ENCODE measurements around the gene GRAP.

The GRAP gene

DNA sequence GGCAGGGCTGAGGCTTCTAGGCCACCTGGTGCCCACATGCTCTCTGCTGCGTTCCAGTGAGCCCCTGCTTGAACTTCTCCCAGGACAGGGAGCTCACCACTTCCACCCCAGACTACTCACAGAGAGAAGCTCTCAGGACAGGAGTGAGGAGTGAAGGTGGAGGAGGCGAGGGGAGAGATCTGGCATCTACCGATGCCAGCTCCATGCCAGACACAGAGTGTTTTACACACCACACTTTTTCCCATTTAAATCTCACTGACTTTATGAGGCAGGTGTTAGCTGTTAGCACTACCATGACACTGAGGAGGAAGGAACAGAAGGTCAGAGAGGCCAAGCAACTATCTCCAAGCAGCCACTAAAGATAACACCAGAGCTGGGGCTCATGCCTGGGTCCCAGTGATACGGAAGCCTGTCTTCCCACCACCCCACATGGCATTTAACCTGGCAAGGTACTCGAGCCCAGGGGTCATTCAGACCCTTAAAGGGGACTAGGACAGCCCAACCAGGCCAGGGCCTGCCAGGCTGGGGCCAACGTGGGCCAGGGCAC is 49.0 kb downstream of the GRAP start (continued):
- TF ChIP-seq, protein P1, sequence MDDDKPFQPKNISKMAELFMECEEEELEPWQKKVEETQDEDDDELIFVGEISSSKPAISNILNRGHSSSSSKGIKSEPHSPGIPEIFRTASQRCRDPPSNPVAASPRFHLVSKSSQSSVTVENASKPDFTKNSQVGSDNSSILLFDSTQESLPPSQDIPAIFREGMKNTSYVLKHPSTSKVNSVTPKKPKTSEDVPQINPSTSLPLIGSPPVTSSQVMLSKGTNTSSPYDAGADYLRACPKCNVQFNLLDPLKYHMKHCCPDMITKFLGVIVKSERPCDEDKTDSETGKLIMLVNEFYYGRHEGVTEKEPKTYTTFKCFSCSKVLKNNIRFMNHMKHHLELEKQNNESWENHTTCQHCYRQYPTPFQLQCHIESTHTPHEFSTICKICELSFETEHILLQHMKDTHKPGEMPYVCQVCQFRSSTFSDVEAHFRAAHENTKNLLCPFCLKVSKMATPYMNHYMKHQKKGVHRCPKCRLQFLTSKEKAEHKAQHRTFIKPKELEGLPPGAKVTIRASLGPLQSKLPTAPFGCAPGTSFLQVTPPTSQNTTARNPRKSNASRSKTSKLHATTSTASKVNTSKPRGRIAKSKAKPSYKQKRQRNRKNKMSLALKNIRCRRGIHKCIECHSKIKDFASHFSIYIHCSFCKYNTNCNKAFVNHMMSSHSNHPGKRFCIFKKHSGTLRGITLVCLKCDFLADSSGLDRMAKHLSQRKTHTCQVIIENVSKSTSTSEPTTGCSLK (tag by site-specific recombination; IDR thresholded peaks at IDR 0.05): no peak
- TF ChIP-seq SP7 (tag by site-specific recombination; IDR thresholded peaks at IDR 0.05): no peak
- TF ChIP-seq ZNF112 (tag by site-specific recombination; IDR thresholded peaks at IDR 0.05): no peak
- TF ChIP-seq, protein P2, sequence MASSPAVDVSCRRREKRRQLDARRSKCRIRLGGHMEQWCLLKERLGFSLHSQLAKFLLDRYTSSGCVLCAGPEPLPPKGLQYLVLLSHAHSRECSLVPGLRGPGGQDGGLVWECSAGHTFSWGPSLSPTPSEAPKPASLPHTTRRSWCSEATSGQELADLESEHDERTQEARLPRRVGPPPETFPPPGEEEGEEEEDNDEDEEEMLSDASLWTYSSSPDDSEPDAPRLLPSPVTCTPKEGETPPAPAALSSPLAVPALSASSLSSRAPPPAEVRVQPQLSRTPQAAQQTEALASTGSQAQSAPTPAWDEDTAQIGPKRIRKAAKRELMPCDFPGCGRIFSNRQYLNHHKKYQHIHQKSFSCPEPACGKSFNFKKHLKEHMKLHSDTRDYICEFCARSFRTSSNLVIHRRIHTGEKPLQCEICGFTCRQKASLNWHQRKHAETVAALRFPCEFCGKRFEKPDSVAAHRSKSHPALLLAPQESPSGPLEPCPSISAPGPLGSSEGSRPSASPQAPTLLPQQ (tag by site-specific recombination; IDR thresholded peaks at IDR 0.05): no peak
- TF ChIP-seq ZNF404 (tag by site-specific recombination; IDR thresholded peaks at IDR 0.05): no peak
- TF ChIP-seq, protein P3, sequence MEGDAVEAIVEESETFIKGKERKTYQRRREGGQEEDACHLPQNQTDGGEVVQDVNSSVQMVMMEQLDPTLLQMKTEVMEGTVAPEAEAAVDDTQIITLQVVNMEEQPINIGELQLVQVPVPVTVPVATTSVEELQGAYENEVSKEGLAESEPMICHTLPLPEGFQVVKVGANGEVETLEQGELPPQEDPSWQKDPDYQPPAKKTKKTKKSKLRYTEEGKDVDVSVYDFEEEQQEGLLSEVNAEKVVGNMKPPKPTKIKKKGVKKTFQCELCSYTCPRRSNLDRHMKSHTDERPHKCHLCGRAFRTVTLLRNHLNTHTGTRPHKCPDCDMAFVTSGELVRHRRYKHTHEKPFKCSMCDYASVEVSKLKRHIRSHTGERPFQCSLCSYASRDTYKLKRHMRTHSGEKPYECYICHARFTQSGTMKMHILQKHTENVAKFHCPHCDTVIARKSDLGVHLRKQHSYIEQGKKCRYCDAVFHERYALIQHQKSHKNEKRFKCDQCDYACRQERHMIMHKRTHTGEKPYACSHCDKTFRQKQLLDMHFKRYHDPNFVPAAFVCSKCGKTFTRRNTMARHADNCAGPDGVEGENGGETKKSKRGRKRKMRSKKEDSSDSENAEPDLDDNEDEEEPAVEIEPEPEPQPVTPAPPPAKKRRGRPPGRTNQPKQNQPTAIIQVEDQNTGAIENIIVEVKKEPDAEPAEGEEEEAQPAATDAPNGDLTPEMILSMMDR (tag by site-specific recombination; IDR thresholded peaks at IDR 0.05): no peak
- TF ChIP-seq ZNF335 (tag by site-specific recombination; conservative IDR thresholded peaks at IDR 0.05): no peak
- TF ChIP-seq ZNF121 (tag by site-specific recombination; IDR thresholded peaks at IDR 0.05): no peak

DNA sequence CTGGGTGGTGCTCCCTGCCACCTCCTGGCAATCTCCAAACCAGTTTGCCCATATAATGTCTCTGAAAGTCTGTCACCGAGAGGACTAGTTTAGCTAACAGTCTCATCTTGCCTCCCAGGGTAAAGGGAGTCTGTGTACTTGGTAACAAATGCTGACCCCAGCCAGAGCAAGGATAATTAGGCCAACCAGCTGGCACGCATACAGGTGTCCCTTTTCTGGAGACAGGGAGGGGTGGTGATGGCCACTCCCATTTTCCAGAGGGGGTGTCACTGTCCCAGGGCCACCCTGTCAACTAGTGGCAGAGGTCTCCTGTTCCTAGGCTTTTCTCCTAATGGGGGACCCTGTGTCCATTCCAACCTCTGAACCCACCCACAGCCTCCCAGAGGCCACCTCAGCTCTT is 50.3 kb downstream of the GRAP start:
- peaks cover 3 to 54% of the 10 kb centered on the region in 2 experiments; a peak in 2 of 3 replicates for H3K36me3 ChIP-seq (ENCODE audit: control insufficient read depth in 2 of 2, insufficient read depth in 1 of 2, low read length in 2 of 2)
- ChIA-PET POLR2A (interaction anchor here (1.0 kb wide), 1 partner anchor 21 kb away, joined by 3 read pairs; no protein-coding TSS in a partner anchor), CTCF (interaction anchor here (0.7 to 1.0 kb wide), 3 partner anchors 18 to 370 kb away, joined by 3 to 4 read pairs (median 3); no protein-coding TSS in a partner anchor)
- H3K4me1 ChIP-seq (ENCODE audit: control insufficient read depth, insufficient read depth, low read length): no peaks in the 10 kb centered on the region
- H3K9me3 ChIP-seq (ENCODE audit: control insufficient read depth, insufficient read depth, low read depth, low read length): no peaks in the 10 kb centered on the region
- no peak overlapping the region for H3K4me3 ChIP-seq (ENCODE audit: low read depth, low read length)
- H3K27ac ChIP-seq (ENCODE audit: extremely low read depth, low read depth, low read length): no peak overlapping the region
- TF ChIP-seq ZNF776 (tag by site-specific recombination; IDR thresholded peaks at IDR 0.05; ENCODE audit: borderline replicate concordance) (no peak), YY1 (tag by site-specific recombination; IDR thresholded peaks at IDR 0.05) (no peak), ZNF24 (tag by site-specific recombination; IDR thresholded peaks at IDR 0.05) (no peak)
- TF ChIP-seq, protein P4, sequence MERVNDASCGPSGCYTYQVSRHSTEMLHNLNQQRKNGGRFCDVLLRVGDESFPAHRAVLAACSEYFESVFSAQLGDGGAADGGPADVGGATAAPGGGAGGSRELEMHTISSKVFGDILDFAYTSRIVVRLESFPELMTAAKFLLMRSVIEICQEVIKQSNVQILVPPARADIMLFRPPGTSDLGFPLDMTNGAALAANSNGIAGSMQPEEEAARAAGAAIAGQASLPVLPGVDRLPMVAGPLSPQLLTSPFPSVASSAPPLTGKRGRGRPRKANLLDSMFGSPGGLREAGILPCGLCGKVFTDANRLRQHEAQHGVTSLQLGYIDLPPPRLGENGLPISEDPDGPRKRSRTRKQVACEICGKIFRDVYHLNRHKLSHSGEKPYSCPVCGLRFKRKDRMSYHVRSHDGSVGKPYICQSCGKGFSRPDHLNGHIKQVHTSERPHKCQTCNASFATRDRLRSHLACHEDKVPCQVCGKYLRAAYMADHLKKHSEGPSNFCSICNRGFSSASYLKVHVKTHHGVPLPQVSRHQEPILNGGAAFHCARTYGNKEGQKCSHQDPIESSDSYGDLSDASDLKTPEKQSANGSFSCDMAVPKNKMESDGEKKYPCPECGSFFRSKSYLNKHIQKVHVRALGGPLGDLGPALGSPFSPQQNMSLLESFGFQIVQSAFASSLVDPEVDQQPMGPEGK (tag by site-specific recombination; IDR thresholded peaks at IDR 0.05): no peak

DNA sequence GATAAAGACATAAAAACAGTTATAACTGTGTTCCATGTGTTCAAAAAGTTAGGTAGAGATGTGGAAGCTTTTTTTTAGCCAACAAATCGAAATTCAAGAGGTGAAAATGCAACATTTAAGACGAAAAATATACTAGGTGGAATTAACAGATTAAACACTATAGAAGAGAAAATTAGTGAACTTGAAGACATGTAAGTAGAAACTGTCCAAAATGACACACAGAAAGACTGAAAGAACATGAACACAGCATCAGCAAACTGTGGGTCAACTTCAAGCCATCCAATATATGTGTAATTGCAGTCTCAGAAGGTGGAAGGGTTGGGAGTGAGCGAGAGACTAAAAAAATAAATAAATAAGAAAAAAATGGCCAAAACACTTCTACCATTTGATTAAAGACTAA is 51.5 kb downstream of the GRAP start:
- H3K27ac ChIP-seq (ENCODE audit: extremely low read depth, low read depth, low read length): no peak overlapping the region
- peaks cover 3 to 50% of the 10 kb centered on the region in 2 experiments; a peak in 2 of 3 replicates for H3K36me3 ChIP-seq (ENCODE audit: control insufficient read depth in 2 of 2, insufficient read depth in 1 of 2, low read length in 2 of 2)
- H3K9me3 ChIP-seq (ENCODE audit: control insufficient read depth, insufficient read depth, low read depth, low read length): no peaks in the 10 kb centered on the region
- POLR2A ChIA-PET: no interaction called here
- no peak overlapping the region for H3K4me3 ChIP-seq (ENCODE audit: low read depth, low read length)
- H3K4me1 ChIP-seq (ENCODE audit: control insufficient read depth, insufficient read depth, low read length): no peaks in the 10 kb centered on the region
- CTCF ChIA-PET: interaction anchor here (0.7 to 1.7 kb wide), 2 partner anchors 34 to 36 kb away, joined by 6 to 7 read pairs; no protein-coding TSS in a partner anchor
- peak; percentile 52 for TF ChIP-seq SETDB1 (IDR thresholded peaks at IDR 0.05; ENCODE audit: insufficient read length, low read length)
- TF ChIP-seq ZNF221 (tag by site-specific recombination; IDR thresholded peaks at IDR 0.05; ENCODE audit: borderline replicate concordance): no peak
- TF ChIP-seq, protein P5, sequence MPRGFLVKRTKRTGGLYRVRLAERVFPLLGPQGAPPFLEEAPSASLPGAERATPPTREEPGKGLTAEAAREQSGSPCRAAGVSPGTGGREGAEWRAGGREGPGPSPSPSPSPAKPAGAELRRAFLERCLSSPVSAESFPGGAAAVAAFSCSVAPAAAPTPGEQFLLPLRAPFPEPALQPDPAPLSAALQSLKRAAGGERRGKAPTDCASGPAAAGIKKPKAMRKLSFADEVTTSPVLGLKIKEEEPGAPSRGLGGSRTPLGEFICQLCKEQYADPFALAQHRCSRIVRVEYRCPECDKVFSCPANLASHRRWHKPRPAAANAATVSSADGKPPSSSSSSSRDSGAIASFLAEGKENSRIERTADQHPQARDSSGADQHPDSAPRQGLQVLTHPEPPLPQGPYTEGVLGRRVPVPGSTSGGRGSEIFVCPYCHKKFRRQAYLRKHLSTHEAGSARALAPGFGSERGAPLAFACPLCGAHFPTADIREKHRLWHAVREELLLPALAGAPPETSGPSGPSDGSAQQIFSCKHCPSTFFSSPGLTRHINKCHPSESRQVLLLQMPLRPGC (tag by site-specific recombination; IDR thresholded peaks at IDR 0.05): no peak
- TF ChIP-seq, protein P6, sequence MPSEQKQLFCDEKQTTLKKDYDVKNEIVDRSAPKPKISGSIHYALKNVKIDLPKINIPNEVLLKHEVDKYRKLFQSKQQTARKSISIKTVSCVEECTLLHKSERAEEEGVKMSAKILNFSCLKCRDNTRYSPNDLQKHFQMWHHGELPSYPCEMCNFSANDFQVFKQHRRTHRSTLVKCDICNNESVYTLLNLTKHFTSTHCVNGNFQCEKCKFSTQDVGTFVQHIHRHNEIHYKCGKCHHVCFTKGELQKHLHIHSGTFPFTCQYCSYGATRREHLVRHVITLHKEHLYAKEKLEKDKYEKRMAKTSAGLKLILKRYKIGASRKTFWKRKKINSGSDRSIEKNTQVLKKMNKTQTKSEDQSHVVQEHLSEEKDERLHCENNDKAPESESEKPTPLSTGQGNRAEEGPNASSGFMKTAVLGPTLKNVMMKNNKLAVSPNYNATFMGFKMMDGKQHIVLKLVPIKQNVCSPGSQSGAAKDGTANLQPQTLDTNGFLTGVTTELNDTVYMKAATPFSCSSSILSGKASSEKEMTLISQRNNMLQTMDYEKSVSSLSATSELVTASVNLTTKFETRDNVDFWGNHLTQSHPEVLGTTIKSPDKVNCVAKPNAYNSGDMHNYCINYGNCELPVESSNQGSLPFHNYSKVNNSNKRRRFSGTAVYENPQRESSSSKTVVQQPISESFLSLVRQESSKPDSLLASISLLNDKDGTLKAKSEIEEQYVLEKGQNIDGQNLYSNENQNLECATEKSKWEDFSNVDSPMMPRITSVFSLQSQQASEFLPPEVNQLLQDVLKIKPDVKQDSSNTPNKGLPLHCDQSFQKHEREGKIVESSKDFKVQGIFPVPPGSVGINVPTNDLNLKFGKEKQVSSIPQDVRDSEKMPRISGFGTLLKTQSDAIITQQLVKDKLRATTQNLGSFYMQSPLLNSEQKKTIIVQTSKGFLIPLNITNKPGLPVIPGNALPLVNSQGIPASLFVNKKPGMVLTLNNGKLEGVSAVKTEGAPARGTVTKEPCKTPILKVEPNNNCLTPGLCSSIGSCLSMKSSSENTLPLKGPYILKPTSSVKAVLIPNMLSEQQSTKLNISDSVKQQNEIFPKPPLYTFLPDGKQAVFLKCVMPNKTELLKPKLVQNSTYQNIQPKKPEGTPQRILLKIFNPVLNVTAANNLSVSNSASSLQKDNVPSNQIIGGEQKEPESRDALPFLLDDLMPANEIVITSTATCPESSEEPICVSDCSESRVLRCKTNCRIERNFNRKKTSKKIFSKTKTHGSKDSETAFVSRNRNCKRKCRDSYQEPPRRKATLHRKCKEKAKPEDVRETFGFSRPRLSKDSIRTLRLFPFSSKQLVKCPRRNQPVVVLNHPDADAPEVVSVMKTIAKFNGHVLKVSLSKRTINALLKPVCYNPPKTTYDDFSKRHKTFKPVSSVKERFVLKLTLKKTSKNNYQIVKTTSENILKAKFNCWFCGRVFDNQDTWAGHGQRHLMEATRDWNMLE (tag by site-specific recombination; conservative IDR thresholded peaks at IDR 0.05; ENCODE audit: low read depth): no peak
- peak; percentile 47; the same call in 1 of the 2 replicates for TF ChIP-seq ZNF133 (tag by site-specific recombination; IDR thresholded peaks at IDR 0.05)

All from HEK293 (cell line).